Suprapubic skin (tissue), 4 donors: ENCODE results near the gene CKAP4. TPM values are rescaled to one million over a fixed set of nuclear protein-coding genes. Genes with fewer than 3 reads are reported as not detected.

Experiments
- DNase-seq, 2 donors: peaks; one replicate each; pipeline ENCODE4 v3.0.0-alpha.2; 2019; ENCODE audit warnings: low spot score in 2 of 2
- H3K27ac ChIP-seq: fragments of 200-600 bp; sonication (generic); one replicate; pipeline ENCODE4 v1.5.1; 2019
- H3K27me3 ChIP-seq: fragments of 200-600 bp; sonication (generic); one replicate; pipeline ENCODE4 v1.5.1; 2019
- H3K36me3 ChIP-seq: fragments of 200-600 bp; sonication (generic); one replicate; pipeline ENCODE4 v1.5.1; 2019
- H3K4me1 ChIP-seq: fragments of 200-600 bp; sonication (generic); one replicate; pipeline ENCODE4 v1.5.1; 2019
- H3K4me3 ChIP-seq: fragments of 200-600 bp; sonication (generic); one replicate; pipeline ENCODE4 v1.5.1; 2019; ENCODE audit warnings: mild to moderate bottlenecking
- H3K9me3 ChIP-seq: fragments of 200-600 bp; sonication (generic); one replicate; pipeline ENCODE4 v1.5.1; 2019
- EP300 ChIP-seq: sonication (generic); formaldehyde crosslinking; IDR thresholded peaks from one replicate; pipeline ENCODE4 v1.6.1; 2017; ENCODE audit warnings: antibody characterized with exemption
- POLR2A ChIP-seq, 2 donors: fragments of 450-650 bp; IDR thresholded peaks; one replicate each; pipeline ENCODE4 v1.6.1; 2017; ENCODE audit warnings: antibody characterized with exemption in 2 of 2, mild to moderate bottlenecking in 2 of 2, moderate library complexity in 2 of 2
- POLR2AphosphoS5 ChIP-seq, 3 donors: sonication (generic); formaldehyde crosslinking; IDR thresholded peaks; one replicate each; pipeline ENCODE4 v1.6.1; 2017; ENCODE audit warnings: antibody characterized with exemption in 3 of 3
- WGBS: methylation state at CpG from one replicate; pipeline ENCODE4 v1.1.5; 2018; 5-methylcytosine and 5-hydroxymethylcytosine counted together
- total RNA-seq, 4 donors: library from RNA; depleted of rRNA; stranded (reverse); fragments of >200 nt; gene quantifications; one replicate each; pipeline ENCODE4 v1.1.0, GENCODE V29; 2016
- TF ChIP-seq, protein P1 (sequence below), 2 donors: fragments of 200-600 bp in 1 of 2; fragments of 450-650 bp in 1 of 2; sonication (generic) in 1 of 2; IDR thresholded peaks; one replicate each; pipeline ENCODE4 v1.5.1; 2016 to 2019; ENCODE audit warnings: antibody characterized with exemption in 2 of 2, mild to moderate bottlenecking in 1 of 2, moderate library complexity in 1 of 2

CKAP4 gene
- total RNA-seq, 4 donors from 2014 or later = 38.5 to 75.3 (median 58.7) TPM

- Histone ChIP-seq H3K27me3 (no peaks in the 10 kb centered on the region), H3K4me1 (peaks cover 56% of the 10 kb centered on the region), H3K27ac (peak overlapping the region; percentile 98), H3K9me3 (no peaks in the 10 kb centered on the region), H3K4me3 (peak overlapping the region; percentile 91), H3K36me3 (no peaks in the 10 kb centered on the region)
- TF ChIP-seq, protein P1, sequence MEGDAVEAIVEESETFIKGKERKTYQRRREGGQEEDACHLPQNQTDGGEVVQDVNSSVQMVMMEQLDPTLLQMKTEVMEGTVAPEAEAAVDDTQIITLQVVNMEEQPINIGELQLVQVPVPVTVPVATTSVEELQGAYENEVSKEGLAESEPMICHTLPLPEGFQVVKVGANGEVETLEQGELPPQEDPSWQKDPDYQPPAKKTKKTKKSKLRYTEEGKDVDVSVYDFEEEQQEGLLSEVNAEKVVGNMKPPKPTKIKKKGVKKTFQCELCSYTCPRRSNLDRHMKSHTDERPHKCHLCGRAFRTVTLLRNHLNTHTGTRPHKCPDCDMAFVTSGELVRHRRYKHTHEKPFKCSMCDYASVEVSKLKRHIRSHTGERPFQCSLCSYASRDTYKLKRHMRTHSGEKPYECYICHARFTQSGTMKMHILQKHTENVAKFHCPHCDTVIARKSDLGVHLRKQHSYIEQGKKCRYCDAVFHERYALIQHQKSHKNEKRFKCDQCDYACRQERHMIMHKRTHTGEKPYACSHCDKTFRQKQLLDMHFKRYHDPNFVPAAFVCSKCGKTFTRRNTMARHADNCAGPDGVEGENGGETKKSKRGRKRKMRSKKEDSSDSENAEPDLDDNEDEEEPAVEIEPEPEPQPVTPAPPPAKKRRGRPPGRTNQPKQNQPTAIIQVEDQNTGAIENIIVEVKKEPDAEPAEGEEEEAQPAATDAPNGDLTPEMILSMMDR (IDR thresholded peaks at IDR 0.05) = no peak
- TF ChIP-seq POLR2A (IDR thresholded peaks at IDR 0.05) (peak in 1 of 2 donors; percentile 22), POLR2AphosphoS5 (IDR thresholded peaks at IDR 0.05) (no peak)
- DNase-seq = peak; percentile 86 to 87
- under 1% methylated on average over 31 of the region's 36 CpGs for WGBS
These were observed 559 bp upstream of the CKAP4 start for GRCh38 chr12:106248312-106248845.

- peak overlapping the region; percentile 91 for H3K4me3 ChIP-seq
- DNase-seq = peak; percentile 87 to 90
- H3K4me1 ChIP-seq = peaks cover 66% of the 10 kb centered on the region
- peak overlapping the region; percentile 98 for H3K27ac ChIP-seq
- TF ChIP-seq POLR2AphosphoS5 (IDR thresholded peaks at IDR 0.05) = peak in 1 of 3 donors; percentile 59
- no peak for TF ChIP-seq EP300
- TF ChIP-seq, protein P1 (IDR thresholded peaks at IDR 0.05) = no peak
- WGBS = 2% methylated on average over 11 of the region's 71 CpGs
- no peaks in the 10 kb centered on the region for H3K9me3 ChIP-seq
- no peaks in the 10 kb centered on the region for H3K27me3 ChIP-seq
- peaks cover 3% of the 10 kb centered on the region for H3K36me3 ChIP-seq
These were observed 738 bp downstream of the CKAP4 start for GRCh38 chr12:106246891-106247673.

DNA sequence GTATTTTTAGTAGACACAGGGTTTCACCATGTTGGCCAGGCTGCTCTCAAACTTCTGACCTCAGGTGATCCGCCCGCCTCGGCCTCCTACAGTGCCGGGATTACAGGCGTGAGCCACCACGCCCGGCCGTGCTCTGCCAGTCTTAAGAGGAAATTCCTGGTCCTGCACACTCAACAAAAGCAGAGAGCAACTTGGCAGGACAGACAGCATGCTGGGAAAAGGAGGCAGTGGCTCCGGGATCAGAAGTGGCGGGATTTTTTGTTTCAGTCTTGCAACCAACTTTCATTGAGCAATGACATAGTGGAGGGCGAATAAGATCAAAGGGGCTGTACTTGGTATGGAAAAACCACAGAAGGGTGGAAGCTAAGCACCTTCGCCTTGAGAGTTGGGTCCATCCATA lies 2.1 kb downstream of the CKAP4 start:
- no peaks in the 10 kb centered on the region for H3K9me3 ChIP-seq
- H3K27me3 ChIP-seq = no peaks in the 10 kb centered on the region
- WGBS = 24% methylated on average over 12 of the region's 12 CpGs
- peaks cover 4% of the 10 kb centered on the region for H3K36me3 ChIP-seq
- peak overlapping the region; percentile 98 for H3K27ac ChIP-seq
- TF ChIP-seq POLR2AphosphoS5 (IDR thresholded peaks at IDR 0.05) (no peak), EP300 (no peak), POLR2A (IDR thresholded peaks at IDR 0.05) (no peak)
- TF ChIP-seq, protein P1 (IDR thresholded peaks at IDR 0.05) = no peak
- peaks cover 68% of the 10 kb centered on the region for H3K4me1 ChIP-seq
- peak overlapping the region; percentile 91 for H3K4me3 ChIP-seq
- DNase-seq = peak; percentile 84 to 85

- Histone ChIP-seq H3K27me3 (no peaks in the 10 kb centered on the region), H3K27ac (peak overlapping the region; percentile 12), H3K4me3 (no peak overlapping the region), H3K9me3 (no peaks in the 10 kb centered on the region), H3K36me3 (peaks cover 25% of the 10 kb centered on the region), H3K4me1 (peaks cover 54% of the 10 kb centered on the region)
- DNase-seq = peak in 1 of 2 donors; percentile 34
- TF ChIP-seq POLR2AphosphoS5 (IDR thresholded peaks at IDR 0.05) = no peak
- TF ChIP-seq, protein P1 (IDR thresholded peaks at IDR 0.05) = no peak
- TF ChIP-seq EP300 = no peak
- no peak for TF ChIP-seq POLR2A (IDR thresholded peaks at IDR 0.05)
These were observed 4.2 kb downstream of the CKAP4 start for GRCh38 chr12:106243620-106244019.

DNA sequence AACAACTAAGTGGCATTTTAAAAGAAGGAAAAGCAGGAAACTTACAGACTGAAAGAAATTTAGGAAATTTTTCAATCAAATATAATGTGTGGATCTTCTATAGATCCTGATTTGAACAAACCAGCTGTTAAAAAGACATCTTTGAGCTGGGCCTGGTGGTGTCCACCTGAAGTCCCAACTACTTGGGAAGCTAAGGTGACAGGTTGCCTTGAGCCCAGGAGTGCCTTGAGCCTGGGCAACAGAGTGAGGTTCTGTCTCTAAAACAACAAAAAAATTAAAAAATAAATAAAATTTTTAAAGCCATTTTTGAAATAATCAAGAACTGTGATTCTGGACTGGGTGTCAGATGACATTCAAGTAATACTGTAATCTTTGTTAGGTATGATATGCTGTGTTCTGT lies 7.0 kb downstream of the CKAP4 start:
- peaks cover 32% of the 10 kb centered on the region for H3K36me3 ChIP-seq
- no peaks in the 10 kb centered on the region for H3K9me3 ChIP-seq
- no peaks in the 10 kb centered on the region for H3K27me3 ChIP-seq
- TF ChIP-seq POLR2AphosphoS5 (IDR thresholded peaks at IDR 0.05) (no peak), POLR2A (IDR thresholded peaks at IDR 0.05) (no peak), EP300 (no peak)
- TF ChIP-seq, protein P1 (IDR thresholded peaks at IDR 0.05) = no peak
- no peak overlapping the region for H3K4me3 ChIP-seq
- H3K4me1 ChIP-seq = peaks cover 37% of the 10 kb centered on the region
- no peak overlapping the region for H3K27ac ChIP-seq
- DNase-seq = peak in 1 of 2 donors; percentile 15
